HL-60/S4 (cell line): ENCODE data around the gene ISCA2.
"Not testable (repeated sequence)": the region's sequence is repeated elsewhere in the genome, so short reads cannot be mapped to it uniquely, and the experiment has no call there.

Source experiments
- in situ Hi-C: fragments of 300-500 bp; cut with MboI; formaldehyde crosslinking; loops from 2 replicates; pipeline ENCODE4 v1.14.3; 2022; ENCODE audit warnings: low sequenced_read_pairs

ISCA2 gene

GRCh38 chr14:74493343-74494261 lies at the start of gene ISCA2:
Gene ISCA2 (plus strand): TSS chr14:74493765. CDS start chr14:74493775, 10 bp downstream.
- in situ Hi-C loops = no loop called here

GRCh38 chr14:74444866-74445265 lies 48.7 kb upstream of the ISCA2 start:
- in situ Hi-C loops = no loop called here

- in situ Hi-C loops = not testable (repeated sequence)
Measured at GRCh38 chr14:74454397-74454796, 39.2 kb upstream of the ISCA2 start.

GRCh38 chr14:74456684-74457564 lies 36.6 kb upstream of the ISCA2 start:
- in situ Hi-C loops = no loop called here

- in situ Hi-C loops = no loop called here
Measured at GRCh38 chr14:74457565-74457895, 36.0 kb upstream of the ISCA2 start.

GRCh38 chr14:74459289-74459946 lies 34.1 kb upstream of the ISCA2 start:
- in situ Hi-C loops = no loop called here

- in situ Hi-C loops = no loop called here
Measured at GRCh38 chr14:74459976-74460375, 33.6 kb upstream of the ISCA2 start.

- in situ Hi-C loops = no loop called here
Measured at GRCh38 chr14:74462993-74463392, 30.6 kb upstream of the ISCA2 start.

GRCh38 chr14:74463697-74464096 lies 29.9 kb upstream of the ISCA2 start:
- in situ Hi-C loops = no loop called here

GRCh38 chr14:74464785-74465184 lies 28.8 kb upstream of the ISCA2 start:
- in situ Hi-C loops = no loop called here

GRCh38 chr14:74465335-74465734 lies 28.2 kb upstream of the ISCA2 start:
- in situ Hi-C loops = no loop called here

- in situ Hi-C loops = no loop called here
Measured at GRCh38 chr14:74468513-74468912, 25.1 kb upstream of the ISCA2 start.

- in situ Hi-C loops = no loop called here
Measured at GRCh38 chr14:74469548-74470518, 23.7 kb upstream of the ISCA2 start.

- in situ Hi-C loops = no loop called here
Measured at GRCh38 chr14:74472601-74473000, 21.0 kb upstream of the ISCA2 start.

- in situ Hi-C loops = no loop called here
Measured at GRCh38 chr14:74474376-74474775, 19.2 kb upstream of the ISCA2 start.

GRCh38 chr14:74475678-74476077 lies 17.9 kb upstream of the ISCA2 start:
- in situ Hi-C loops = no loop called here

GRCh38 chr14:74476107-74476506 lies 17.5 kb upstream of the ISCA2 start:
- in situ Hi-C loops = no loop called here

GRCh38 chr14:74476607-74477006 lies 17.0 kb upstream of the ISCA2 start:
- in situ Hi-C loops = no loop called here

- in situ Hi-C loops = no loop called here
Measured at GRCh38 chr14:74478996-74479635, 14.4 kb upstream of the ISCA2 start.

- in situ Hi-C loops = no loop called here
Measured at GRCh38 chr14:74480046-74480445, 13.5 kb upstream of the ISCA2 start.
